GM23338 (cell line): ENCODE measurements around the gene KLF11. TPM values are rescaled to one million over a fixed set of nuclear protein-coding genes. Genes with fewer than 3 reads are reported as not detected.

Source experiments
- ATAC-seq: fragments of 200-7000 bp; cut with Tn5 transposase; 3 replicates; pipeline ENCODE4 v1.9.1; 2020
- DNase-seq: peaks from one replicate; pipeline ENCODE4 v3.0.0-alpha.2; 2015; ENCODE audit warnings: low spot score
- H2AFZ ChIP-seq: fragments of 200-600 bp; sonication (generic); 2 replicates; pipeline ENCODE4 v1.8.0; 2016; ENCODE audit warnings: antibody characterized with exemption, mild to moderate bottlenecking, moderate library complexity
- H3F3A ChIP-seq: fragments of 200-600 bp; sonication (generic); replicated peaks from 2 replicates; pipeline ENCODE4 v1.8.0; 2017; ENCODE audit warnings: antibody characterized with exemption, mixed run types, low read depth
- H3K27ac ChIP-seq: fragments of 200-600 bp; sonication (generic); 2 replicates; pipeline ENCODE4 v1.6.1; 2016; ENCODE audit warnings: low read depth
- H3K27me3 ChIP-seq: fragments of 200-600 bp; sonication (generic); 2 replicates; pipeline ENCODE4 v1.8.0; 2016; ENCODE audit warnings: mild to moderate bottlenecking, mixed run types, moderate library complexity; ENCODE audit not compliant: insufficient read depth
- H3K36me3 ChIP-seq: fragments of 200-600 bp; sonication (generic); 2 replicates; pipeline ENCODE4 v1.8.0; 2016; ENCODE audit warnings: mild to moderate bottlenecking; ENCODE audit not compliant: insufficient read depth
- H3K4me1 ChIP-seq: fragments of 200-600 bp; sonication (generic); 2 replicates; pipeline ENCODE4 v1.8.0; 2016; ENCODE audit warnings: mild to moderate bottlenecking, moderate library complexity; ENCODE audit not compliant: insufficient read depth
- H3K4me2 ChIP-seq: fragments of 200-600 bp; sonication (generic); 2 replicates; pipeline ENCODE4 v1.7.1; 2017; ENCODE audit warnings: mixed run types
- H3K4me3 ChIP-seq: fragments of 200-600 bp; sonication (generic); 2 replicates; pipeline ENCODE4 v1.6.1; 2016; ENCODE audit warnings: mixed run types
- H3K79me2 ChIP-seq: fragments of 200-600 bp; sonication (generic); replicated peaks from 2 replicates; pipeline ENCODE4 v1.8.0; 2017; ENCODE audit warnings: mild to moderate bottlenecking; ENCODE audit not compliant: insufficient read depth
- H3K9me2 ChIP-seq: fragments of 200-600 bp; sonication (generic); 2 replicates; pipeline ENCODE4 v1.8.0; 2017; ENCODE audit not compliant: insufficient read depth
- H4K20me1 ChIP-seq: fragments of 200-600 bp; sonication (generic); replicated peaks from 2 replicates; pipeline ENCODE4 v1.8.0; 2017; ENCODE audit warnings: mild to moderate bottlenecking; ENCODE audit not compliant: insufficient read depth
- H3K27ac Mint-ChIP-seq: 2 replicates; pipeline ENCODE4 v1.8.0; 2020; ENCODE audit warnings: inconsistent platforms, mild to moderate bottlenecking, moderate library complexity, mixed read lengths
- H3K27me3 Mint-ChIP-seq: 3 replicates; pipeline ENCODE4 v1.8.0; 2022; ENCODE audit warnings: low read depth, mild to moderate bottlenecking, moderate library complexity, mixed read lengths, inconsistent platforms; ENCODE audit not compliant: insufficient read depth, poor library complexity
- H3K36me3 Mint-ChIP-seq: 3 replicates; pipeline ENCODE4 v1.8.0; 2021; ENCODE audit warnings: low read depth, mild to moderate bottlenecking, inconsistent platforms, moderate library complexity, mixed read lengths
- H3K4me1 Mint-ChIP-seq: 3 replicates; pipeline ENCODE4 v1.8.0; 2020; ENCODE audit warnings: mild to moderate bottlenecking, inconsistent platforms, mixed read lengths
- H3K4me3 Mint-ChIP-seq: 3 replicates; pipeline ENCODE4 v1.8.0; 2021; ENCODE audit warnings: moderate library complexity, mild to moderate bottlenecking, inconsistent platforms, mixed read lengths
- H3K9me3 Mint-ChIP-seq: 3 replicates; pipeline ENCODE4 v1.8.0; 2020; ENCODE audit warnings: moderate library complexity, mild to moderate bottlenecking, inconsistent platforms, mixed read lengths
- CREB1 ChIP-seq: fragments of 250-450 bp; sonication (Bioruptor Pico); IDR thresholded peaks from 2 replicates; pipeline ENCODE4 v1.5.0; 2020; ENCODE audit warnings: low read depth, mild to moderate bottlenecking, moderate library complexity
- EZH2 ChIP-seq: fragments of 200-600 bp; sonication (generic); IDR thresholded peaks from one replicate; pipeline ENCODE4 v1.8.0; 2017; ENCODE audit warnings: antibody characterized with exemption, mild to moderate bottlenecking, low read depth; ENCODE audit not compliant: unreplicated experiment
- NANOG ChIP-seq: IDR thresholded peaks from 2 replicates; pipeline ENCODE4 v1.6.1; 2016; ENCODE audit warnings: antibody characterized with exemption, borderline replicate concordance
- POLR2AphosphoS5 ChIP-seq: IDR thresholded peaks from 2 replicates; pipeline ENCODE4 v1.6.1; 2016; ENCODE audit warnings: antibody characterized with exemption, low read depth
- ZNF114 ChIP-seq: fragments of 250-450 bp; sonication (Bioruptor Pico); IDR thresholded peaks from 2 replicates; pipeline ENCODE4 v1.5.0; 2020; ENCODE audit warnings: mild to moderate bottlenecking, moderate library complexity
- ZNF331 ChIP-seq: fragments of 250-450 bp; sonication (Bioruptor Pico); IDR thresholded peaks from 2 replicates; pipeline ENCODE4 v1.5.0; 2020; ENCODE audit warnings: low read depth, mild to moderate bottlenecking, moderate library complexity
- polyA plus RNA-seq: library from polyadenylated mRNA; unstranded; fragments of >200 nt; fragmentation: Nextera tagmentation; extraction: Ambion mirVana; gene quantifications from 2 replicates; pipeline ENCODE4 v1.2.1, GENCODE V29; 2016
- total RNA-seq: library from RNA; depleted of rRNA; stranded (reverse); fragments of >200 nt; shearing (Covaris generic); gene quantifications from 2 replicates; pipeline ENCODE4 v1.2.3, GENCODE V29; 2014
- TF ChIP-seq, protein P1 (sequence below): IDR thresholded peaks from one replicate; pipeline ENCODE4 v1.6.1; 2018; ENCODE audit warnings: antibody characterized with exemption; ENCODE audit not compliant: unreplicated experiment
- TF ChIP-seq, protein P2 (sequence below), 2 experiments: fragments of 200-600 bp in 1 of 2; sonication (generic) in 1 of 2; conservative IDR thresholded peaks; 2 replicates each; pipeline versions ENCODE4 v1.5.1 to v1.6.1; 2016 to 2017; ENCODE audit warnings: antibody characterized with exemption in 2 of 2, low read depth in 2 of 2, mild to moderate bottlenecking in 2 of 2, moderate library complexity in 1 of 2
- TF ChIP-seq, protein P3 (sequence below): IDR thresholded peaks from 2 replicates; pipeline ENCODE4 v1.6.1; 2016; ENCODE audit warnings: antibody characterized with exemption
- TF ChIP-seq, protein P4 (sequence below): fragments of 250-450 bp; sonication (Bioruptor Pico); IDR thresholded peaks from 2 replicates; pipeline ENCODE4 v1.5.0; 2020; ENCODE audit warnings: mild to moderate bottlenecking, moderate library complexity

KLF11 gene
- total and polyA plus RNA-seq, 2 experiments from 2014 or later: 1.4 to 5.6 TPM

DNA sequence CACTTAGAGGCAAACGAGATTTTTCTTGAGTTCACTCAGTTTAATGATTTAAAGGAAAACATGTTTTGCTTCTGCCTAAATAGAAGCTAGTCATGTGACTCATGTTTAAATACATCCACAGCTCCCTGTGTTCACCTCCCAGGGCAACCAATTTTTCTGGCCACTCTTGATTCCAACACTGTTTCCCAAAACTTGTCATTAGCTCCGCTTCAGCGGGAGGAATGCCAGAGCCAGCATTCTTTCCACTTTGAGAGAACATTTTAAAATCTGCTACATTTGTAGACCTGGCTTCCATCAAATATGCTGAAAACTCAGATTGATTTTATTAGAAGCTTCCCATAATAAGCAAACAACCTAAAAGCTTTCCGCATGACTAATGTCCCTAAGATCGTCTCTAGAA, 39.7 kb downstream of the KLF11 start:
- H3K4me2 ChIP-seq: no peak overlapping the region
- H3K4me1 ChIP-seq: peaks cover 13% of the 10 kb centered on the region
- H3K36me3 ChIP-seq: no peaks in the 10 kb centered on the region
- H3F3A ChIP-seq: 0 out of 2 replicates have a peak, but pooled peaks cover 6% of the 10 kb centered on the region
- H3K4me3 ChIP-seq: no peak overlapping the region
- Mint-ChIP-seq H3K9me3 (no peaks in the 10 kb centered on the region), H3K27ac (no peak overlapping the region), H3K27me3 (peaks cover 35% of the 10 kb centered on the region), H3K4me1 (peaks cover 17% of the 10 kb centered on the region), H3K4me3 (no peak overlapping the region), H3K36me3 (no peaks in the 10 kb centered on the region; the same call in 2 of the 3 replicates)
- no peaks in the 10 kb centered on the region for H4K20me1 ChIP-seq
- no peak overlapping the region for H2AFZ ChIP-seq
- DNase-seq: no peak
- ATAC-seq: no peak
- no peaks in the 10 kb centered on the region for H3K9me2 ChIP-seq
- H3K27me3 ChIP-seq: peaks cover 34% of the 10 kb centered on the region
- TF ChIP-seq POLR2AphosphoS5 (no peak), ZNF331 (CRISPR knock-in tag) (no peak), ZNF114 (CRISPR knock-in tag) (no peak), EZH2 (no peak), CREB1 (CRISPR knock-in tag) (no peak), NANOG (no peak)
- TF ChIP-seq, protein P1, sequence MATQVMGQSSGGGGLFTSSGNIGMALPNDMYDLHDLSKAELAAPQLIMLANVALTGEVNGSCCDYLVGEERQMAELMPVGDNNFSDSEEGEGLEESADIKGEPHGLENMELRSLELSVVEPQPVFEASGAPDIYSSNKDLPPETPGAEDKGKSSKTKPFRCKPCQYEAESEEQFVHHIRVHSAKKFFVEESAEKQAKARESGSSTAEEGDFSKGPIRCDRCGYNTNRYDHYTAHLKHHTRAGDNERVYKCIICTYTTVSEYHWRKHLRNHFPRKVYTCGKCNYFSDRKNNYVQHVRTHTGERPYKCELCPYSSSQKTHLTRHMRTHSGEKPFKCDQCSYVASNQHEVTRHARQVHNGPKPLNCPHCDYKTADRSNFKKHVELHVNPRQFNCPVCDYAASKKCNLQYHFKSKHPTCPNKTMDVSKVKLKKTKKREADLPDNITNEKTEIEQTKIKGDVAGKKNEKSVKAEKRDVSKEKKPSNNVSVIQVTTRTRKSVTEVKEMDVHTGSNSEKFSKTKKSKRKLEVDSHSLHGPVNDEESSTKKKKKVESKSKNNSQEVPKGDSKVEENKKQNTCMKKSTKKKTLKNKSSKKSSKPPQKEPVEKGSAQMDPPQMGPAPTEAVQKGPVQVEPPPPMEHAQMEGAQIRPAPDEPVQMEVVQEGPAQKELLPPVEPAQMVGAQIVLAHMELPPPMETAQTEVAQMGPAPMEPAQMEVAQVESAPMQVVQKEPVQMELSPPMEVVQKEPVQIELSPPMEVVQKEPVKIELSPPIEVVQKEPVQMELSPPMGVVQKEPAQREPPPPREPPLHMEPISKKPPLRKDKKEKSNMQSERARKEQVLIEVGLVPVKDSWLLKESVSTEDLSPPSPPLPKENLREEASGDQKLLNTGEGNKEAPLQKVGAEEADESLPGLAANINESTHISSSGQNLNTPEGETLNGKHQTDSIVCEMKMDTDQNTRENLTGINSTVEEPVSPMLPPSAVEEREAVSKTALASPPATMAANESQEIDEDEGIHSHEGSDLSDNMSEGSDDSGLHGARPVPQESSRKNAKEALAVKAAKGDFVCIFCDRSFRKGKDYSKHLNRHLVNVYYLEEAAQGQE: no peak
- TF ChIP-seq, protein P2, sequence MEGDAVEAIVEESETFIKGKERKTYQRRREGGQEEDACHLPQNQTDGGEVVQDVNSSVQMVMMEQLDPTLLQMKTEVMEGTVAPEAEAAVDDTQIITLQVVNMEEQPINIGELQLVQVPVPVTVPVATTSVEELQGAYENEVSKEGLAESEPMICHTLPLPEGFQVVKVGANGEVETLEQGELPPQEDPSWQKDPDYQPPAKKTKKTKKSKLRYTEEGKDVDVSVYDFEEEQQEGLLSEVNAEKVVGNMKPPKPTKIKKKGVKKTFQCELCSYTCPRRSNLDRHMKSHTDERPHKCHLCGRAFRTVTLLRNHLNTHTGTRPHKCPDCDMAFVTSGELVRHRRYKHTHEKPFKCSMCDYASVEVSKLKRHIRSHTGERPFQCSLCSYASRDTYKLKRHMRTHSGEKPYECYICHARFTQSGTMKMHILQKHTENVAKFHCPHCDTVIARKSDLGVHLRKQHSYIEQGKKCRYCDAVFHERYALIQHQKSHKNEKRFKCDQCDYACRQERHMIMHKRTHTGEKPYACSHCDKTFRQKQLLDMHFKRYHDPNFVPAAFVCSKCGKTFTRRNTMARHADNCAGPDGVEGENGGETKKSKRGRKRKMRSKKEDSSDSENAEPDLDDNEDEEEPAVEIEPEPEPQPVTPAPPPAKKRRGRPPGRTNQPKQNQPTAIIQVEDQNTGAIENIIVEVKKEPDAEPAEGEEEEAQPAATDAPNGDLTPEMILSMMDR (conservative IDR thresholded peaks at IDR 0.05; ENCODE audit: low read depth in 2 of 2): no peak
- TF ChIP-seq, protein P3, sequence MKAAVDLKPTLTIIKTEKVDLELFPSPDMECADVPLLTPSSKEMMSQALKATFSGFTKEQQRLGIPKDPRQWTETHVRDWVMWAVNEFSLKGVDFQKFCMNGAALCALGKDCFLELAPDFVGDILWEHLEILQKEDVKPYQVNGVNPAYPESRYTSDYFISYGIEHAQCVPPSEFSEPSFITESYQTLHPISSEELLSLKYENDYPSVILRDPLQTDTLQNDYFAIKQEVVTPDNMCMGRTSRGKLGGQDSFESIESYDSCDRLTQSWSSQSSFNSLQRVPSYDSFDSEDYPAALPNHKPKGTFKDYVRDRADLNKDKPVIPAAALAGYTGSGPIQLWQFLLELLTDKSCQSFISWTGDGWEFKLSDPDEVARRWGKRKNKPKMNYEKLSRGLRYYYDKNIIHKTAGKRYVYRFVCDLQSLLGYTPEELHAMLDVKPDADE: no peak
- TF ChIP-seq, protein P4, sequence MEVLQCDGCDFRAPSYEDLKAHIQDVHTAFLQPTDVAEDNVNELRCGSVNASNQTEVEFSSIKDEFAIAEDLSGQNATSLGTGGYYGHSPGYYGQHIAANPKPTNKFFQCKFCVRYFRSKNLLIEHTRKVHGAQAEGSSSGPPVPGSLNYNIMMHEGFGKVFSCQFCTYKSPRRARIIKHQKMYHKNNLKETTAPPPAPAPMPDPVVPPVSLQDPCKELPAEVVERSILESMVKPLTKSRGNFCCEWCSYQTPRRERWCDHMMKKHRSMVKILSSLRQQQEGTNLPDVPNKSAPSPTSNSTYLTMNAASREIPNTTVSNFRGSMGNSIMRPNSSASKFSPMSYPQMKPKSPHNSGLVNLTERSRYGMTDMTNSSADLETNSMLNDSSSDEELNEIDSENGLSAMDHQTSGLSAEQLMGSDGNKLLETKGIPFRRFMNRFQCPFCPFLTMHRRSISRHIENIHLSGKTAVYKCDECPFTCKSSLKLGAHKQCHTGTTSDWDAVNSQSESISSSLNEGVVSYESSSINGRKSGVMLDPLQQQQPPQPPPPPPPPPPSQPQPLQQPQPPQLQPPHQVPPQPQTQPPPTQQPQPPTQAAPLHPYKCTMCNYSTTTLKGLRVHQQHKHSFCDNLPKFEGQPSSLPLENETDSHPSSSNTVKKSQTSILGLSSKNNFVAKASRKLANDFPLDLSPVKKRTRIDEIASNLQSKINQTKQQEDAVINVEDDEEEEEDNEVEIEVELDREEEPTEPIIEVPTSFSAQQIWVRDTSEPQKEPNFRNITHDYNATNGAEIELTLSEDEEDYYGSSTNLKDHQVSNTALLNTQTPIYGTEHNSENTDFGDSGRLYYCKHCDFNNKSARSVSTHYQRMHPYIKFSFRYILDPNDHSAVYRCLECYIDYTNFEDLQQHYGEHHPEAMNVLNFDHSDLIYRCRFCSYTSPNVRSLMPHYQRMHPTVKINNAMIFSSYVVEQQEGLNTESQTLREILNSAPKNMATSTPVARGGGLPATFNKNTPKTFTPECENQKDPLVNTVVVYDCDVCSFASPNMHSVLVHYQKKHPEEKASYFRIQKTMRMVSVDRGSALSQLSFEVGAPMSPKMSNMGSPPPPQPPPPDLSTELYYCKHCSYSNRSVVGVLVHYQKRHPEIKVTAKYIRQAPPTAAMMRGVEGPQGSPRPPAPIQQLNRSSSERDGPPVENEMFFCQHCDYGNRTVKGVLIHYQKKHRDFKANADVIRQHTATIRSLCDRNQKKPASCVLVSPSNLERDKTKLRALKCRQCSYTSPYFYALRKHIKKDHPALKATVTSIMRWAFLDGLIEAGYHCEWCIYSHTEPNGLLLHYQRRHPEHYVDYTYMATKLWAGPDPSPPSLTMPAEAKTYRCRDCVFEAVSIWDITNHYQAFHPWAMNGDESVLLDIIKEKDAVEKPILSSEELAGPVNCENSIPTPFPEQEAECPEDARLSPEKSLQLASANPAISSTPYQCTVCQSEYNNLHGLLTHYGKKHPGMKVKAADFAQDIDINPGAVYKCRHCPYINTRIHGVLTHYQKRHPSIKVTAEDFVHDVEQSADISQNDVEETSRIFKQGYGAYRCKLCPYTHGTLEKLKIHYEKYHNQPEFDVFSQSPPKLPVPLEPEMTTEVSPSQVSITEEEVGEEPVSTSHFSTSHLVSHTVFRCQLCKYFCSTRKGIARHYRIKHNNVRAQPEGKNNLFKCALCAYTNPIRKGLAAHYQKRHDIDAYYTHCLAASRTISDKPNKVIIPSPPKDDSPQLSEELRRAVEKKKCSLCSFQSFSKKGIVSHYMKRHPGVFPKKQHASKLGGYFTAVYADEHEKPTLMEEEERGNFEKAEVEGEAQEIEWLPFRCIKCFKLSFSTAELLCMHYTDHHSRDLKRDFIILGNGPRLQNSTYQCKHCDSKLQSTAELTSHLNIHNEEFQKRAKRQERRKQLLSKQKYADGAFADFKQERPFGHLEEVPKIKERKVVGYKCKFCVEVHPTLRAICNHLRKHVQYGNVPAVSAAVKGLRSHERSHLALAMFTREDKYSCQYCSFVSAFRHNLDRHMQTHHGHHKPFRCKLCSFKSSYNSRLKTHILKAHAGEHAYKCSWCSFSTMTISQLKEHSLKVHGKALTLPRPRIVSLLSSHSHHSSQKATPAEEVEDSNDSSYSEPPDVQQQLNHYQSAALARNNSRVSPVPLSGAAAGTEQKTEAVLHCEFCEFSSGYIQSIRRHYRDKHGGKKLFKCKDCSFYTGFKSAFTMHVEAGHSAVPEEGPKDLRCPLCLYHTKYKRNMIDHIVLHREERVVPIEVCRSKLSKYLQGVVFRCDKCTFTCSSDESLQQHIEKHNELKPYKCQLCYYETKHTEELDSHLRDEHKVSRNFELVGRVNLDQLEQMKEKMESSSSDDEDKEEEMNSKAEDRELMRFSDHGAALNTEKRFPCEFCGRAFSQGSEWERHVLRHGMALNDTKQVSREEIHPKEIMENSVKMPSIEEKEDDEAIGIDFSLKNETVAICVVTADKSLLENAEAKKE (CRISPR knock-in tag): no peak
- no peaks in the 10 kb centered on the region for H3K79me2 ChIP-seq
- no peak overlapping the region for H3K27ac ChIP-seq
